ENCODE results near the gene DMXL1. TPM values are rescaled to one million over a fixed set of nuclear protein-coding genes. Genes with fewer than 3 reads are reported as not detected.

The DMXL1 gene
- total RNA-seq, 1 donor from 2014 or later = 76.9 TPM

DNA sequence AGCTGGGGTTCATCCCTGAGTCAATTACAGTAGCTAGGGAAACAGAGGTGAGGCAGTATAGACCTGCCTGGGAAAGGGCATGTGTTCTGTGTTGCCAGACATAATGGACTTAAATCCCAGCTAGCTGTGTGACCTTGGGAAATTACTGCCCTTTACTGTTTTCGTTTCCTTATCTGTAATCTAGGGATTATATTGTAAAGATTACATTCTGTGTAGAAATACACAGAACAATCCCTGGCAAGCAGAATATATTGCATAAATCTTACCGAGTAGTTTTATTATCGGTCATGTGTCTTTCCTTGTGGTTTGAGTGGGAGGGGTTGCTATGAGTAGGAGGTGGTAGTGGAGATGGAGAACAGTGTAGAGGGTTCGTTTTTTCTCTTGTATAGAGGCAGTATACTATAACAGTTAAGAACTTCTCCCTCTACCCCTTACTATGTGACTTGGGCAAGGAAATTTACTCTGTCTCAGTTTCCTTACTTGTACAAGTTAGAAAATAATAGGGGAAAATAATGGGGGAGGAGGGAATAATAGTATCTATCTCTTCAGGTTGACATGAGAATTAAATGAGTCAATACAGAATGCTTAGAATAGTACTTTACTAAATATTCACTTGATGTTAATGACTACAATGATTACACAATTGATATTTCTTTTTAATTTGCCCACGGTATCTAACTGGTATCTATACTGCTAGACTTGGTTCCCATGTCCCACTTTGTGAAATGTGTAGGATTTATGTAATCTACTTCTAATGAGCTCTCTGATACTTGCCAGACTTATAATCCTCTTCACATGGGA is 7.1 kb upstream of the DMXL1 start:
- CTCF ChIA-PET = interaction anchor here (1.4 kb wide), 1 partner anchor 76 kb away, joined by 3 read pairs; the partner anchor contains the start of gene DTWD2
- POLR2A ChIA-PET = no interaction called here
- H3K4me1 Mint-ChIP-seq = peaks cover 24% of the 10 kb centered on the region
- TF ChIP-seq, protein P1, sequence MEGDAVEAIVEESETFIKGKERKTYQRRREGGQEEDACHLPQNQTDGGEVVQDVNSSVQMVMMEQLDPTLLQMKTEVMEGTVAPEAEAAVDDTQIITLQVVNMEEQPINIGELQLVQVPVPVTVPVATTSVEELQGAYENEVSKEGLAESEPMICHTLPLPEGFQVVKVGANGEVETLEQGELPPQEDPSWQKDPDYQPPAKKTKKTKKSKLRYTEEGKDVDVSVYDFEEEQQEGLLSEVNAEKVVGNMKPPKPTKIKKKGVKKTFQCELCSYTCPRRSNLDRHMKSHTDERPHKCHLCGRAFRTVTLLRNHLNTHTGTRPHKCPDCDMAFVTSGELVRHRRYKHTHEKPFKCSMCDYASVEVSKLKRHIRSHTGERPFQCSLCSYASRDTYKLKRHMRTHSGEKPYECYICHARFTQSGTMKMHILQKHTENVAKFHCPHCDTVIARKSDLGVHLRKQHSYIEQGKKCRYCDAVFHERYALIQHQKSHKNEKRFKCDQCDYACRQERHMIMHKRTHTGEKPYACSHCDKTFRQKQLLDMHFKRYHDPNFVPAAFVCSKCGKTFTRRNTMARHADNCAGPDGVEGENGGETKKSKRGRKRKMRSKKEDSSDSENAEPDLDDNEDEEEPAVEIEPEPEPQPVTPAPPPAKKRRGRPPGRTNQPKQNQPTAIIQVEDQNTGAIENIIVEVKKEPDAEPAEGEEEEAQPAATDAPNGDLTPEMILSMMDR (IDR thresholded peaks at IDR 0.05) = no peak
- intact Hi-C loops (cut with micrococcal nuclease) = no loop called here
- peak; percentile 68 for ATAC-seq (ENCODE audit: low read depth)
- H3K27me3 Mint-ChIP-seq = no peaks in the 10 kb centered on the region
- no peak for DNase-seq
- no peak overlapping the region for H3K27ac Mint-ChIP-seq
- H3K4me3 Mint-ChIP-seq = no peak overlapping the region
- no peaks in the 10 kb centered on the region for H3K9me3 Mint-ChIP-seq
- no peaks in the 10 kb centered on the region for H3K36me3 Mint-ChIP-seq (ENCODE audit: low read depth)

DNA sequence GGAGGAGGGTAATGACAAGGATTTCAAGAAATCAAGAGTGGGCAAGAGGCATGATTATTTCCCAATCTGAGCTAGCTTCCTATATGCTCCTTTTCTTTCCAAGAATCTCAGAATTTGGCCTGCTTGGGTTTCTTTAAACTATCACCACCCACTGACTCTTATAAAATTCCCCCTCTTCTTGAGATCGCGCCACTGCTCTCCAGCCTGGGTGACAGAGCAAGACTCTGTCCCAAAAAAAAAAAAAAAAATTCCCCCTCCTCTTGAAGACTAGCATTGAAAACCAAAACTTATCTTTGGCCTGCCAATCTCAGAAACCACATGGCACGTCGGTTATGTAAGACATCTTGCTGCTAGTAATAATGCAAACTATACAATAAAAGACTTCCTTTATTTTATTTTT is 3.4 kb upstream of the DMXL1 start:
- Mint-ChIP-seq H3K36me3 (ENCODE audit: low read depth) (peaks cover 6% of the 10 kb centered on the region), H3K4me1 (peaks cover 24% of the 10 kb centered on the region), H3K4me3 (no peak overlapping the region), H3K9me3 (no peaks in the 10 kb centered on the region), H3K27ac (no peak overlapping the region), H3K27me3 (peaks cover 2% of the 10 kb centered on the region)
- DNase-seq (no peak), ATAC-seq (ENCODE audit: low read depth) (no peak)
- POLR2A ChIA-PET = interaction anchor here (0.8 kb wide), 1 partner anchor 16 kb away, joined by 4 read pairs; no protein-coding TSS in a partner anchor
- CTCF ChIA-PET = interaction anchor here (1.0 kb wide), 1 partner anchor 12 kb away, joined by 5 read pairs; no protein-coding TSS in a partner anchor
- TF ChIP-seq, protein P1 (IDR thresholded peaks at IDR 0.05) = no peak
- intact Hi-C loops (cut with micrococcal nuclease) = no loop called here

DNA sequence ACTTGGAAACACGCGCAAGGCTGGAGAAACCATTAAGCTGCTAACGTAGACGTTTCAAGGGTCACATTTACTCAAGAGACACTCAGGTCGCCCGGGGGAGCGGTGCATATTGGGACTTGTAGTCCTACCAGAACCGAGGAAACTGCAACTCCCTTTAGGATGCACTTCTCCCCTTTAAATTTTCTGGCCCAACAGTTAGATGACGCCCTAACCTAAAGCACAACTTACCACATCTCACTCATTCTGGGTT is 384 bp upstream of the DMXL1 start:
- peak; percentile 48 for ATAC-seq (ENCODE audit: low read depth)
- Mint-ChIP-seq H3K9me3 (no peaks in the 10 kb centered on the region), H3K4me3 (peak overlapping the region; percentile 99), H3K27me3 (peaks cover 2% of the 10 kb centered on the region), H3K4me1 (peaks cover 43% of the 10 kb centered on the region), H3K27ac (peak overlapping the region; percentile 98), H3K36me3 (ENCODE audit: low read depth) (peaks cover 10% of the 10 kb centered on the region)
- ChIA-PET POLR2A (interaction anchor here (0.6 to 2.3 kb wide), 37 partner anchors 9 to 365 kb away, joined by 3 to 37 read pairs (median 6); partner anchors contain the start of genes DTWD2 and TNFAIP8), CTCF (interaction anchor here (0.8 to 2.3 kb wide), 5 partner anchors 23 to 342 kb away, joined by 3 to 15 read pairs (median 6); partner anchors contain the start of gene DTWD2)
- intact Hi-C loops (cut with micrococcal nuclease) = loop anchor here (1.0 to 5.0 kb wide), 7 partner anchors 37 to 1387 kb away; partner anchors contain the start of genes HSD17B4 and TNFAIP8
- no peak for DNase-seq
- TF ChIP-seq, protein P1 (IDR thresholded peaks at IDR 0.05) = no peak

DNA sequence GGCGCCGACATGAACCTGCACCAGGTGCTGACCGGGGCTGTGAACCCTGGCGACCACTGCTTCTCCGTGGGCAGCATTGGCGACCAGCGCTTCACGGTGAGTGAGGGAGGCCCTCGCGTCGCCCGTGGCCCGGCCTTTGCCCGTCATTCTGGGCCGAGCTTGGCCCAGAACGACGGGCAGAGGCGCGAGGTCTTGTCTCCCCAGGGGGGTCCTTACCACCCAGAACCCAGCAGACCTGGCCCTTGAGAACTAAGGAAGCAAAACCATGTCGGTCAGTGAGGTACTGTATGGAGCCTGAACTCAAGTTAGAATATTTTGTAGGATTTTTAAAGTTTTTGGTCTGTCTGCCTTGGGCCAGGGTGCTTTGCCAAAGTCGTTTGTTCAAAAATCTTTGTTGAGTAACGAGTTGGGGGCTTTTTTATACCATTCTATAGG is 691 bp downstream of the DMXL1 start:
- Mint-ChIP-seq H3K27ac (peak overlapping the region; percentile 98), H3K36me3 (ENCODE audit: low read depth) (peaks cover 10% of the 10 kb centered on the region)
- DNase-seq = no peak

More for the DNA sequence above, 691 bp downstream of the DMXL1 start:
- Mint-ChIP-seq H3K4me1 (peaks cover 53% of the 10 kb centered on the region), H3K9me3 (no peaks in the 10 kb centered on the region), H3K4me3 (peak overlapping the region; percentile 99), H3K27me3 (peaks cover 2% of the 10 kb centered on the region)
- TF ChIP-seq, protein P1 (IDR thresholded peaks at IDR 0.05) = no peak
- ChIA-PET CTCF (interaction anchor here (1.2 to 2.3 kb wide), 5 partner anchors 22 to 340 kb away, joined by 3 to 15 read pairs (median 6); partner anchors contain the start of gene DTWD2), POLR2A (interaction anchor here (0.5 to 2.3 kb wide), 33 partner anchors 8 to 367 kb away, joined by 3 to 37 read pairs (median 6); partner anchors contain the start of genes DTWD2 and TNFAIP8)
- intact Hi-C loops (cut with micrococcal nuclease) = loop anchor here (1.0 to 5.0 kb wide), 8 partner anchors 12 to 1386 kb away; partner anchors contain the start of genes DTWD2, HSD17B4 and TNFAIP8
- peak; percentile 2 for ATAC-seq (ENCODE audit: low read depth)

All from activated B cell treated with CpG ODN at 0.5 μM for 24 hours (primary cell).